MM.1S (cell line): Measurements from ENCODE around the gene DCLK2.

ENCODE experiments used
- CTCF ChIP-seq: fragments of 300-600 bp; sonication (generic); IDR thresholded peaks from 2 replicates; pipeline ENCODE4 v1.5.1; 2016; ENCODE audit warnings: antibody characterized with exemption, low read length, mixed read lengths
- EZH2 ChIP-seq: fragments of 300-600 bp; sonication (generic); optimal IDR thresholded peaks from 2 replicates; pipeline ENCODE3; 2017; ENCODE audit warnings: low read depth, mild to moderate bottlenecking, antibody characterized with exemption, low read length, mixed read lengths

- TF ChIP-seq CTCF (no peak), EZH2 (no peak)
Measured at GRCh38 chr4:150217192-150217591, 138.9 kb downstream of the DCLK2 start.
